ENCODE results near the gene LDLRAD2. TPM values are rescaled to one million over a fixed set of nuclear protein-coding genes. Genes with fewer than 3 reads are reported as not detected.

LDLRAD2 gene
- total and polyA plus RNA-seq, 4 donors, result 0.12 to 2.7 (median 0.23) TPM; not detected in 1

DNA sequence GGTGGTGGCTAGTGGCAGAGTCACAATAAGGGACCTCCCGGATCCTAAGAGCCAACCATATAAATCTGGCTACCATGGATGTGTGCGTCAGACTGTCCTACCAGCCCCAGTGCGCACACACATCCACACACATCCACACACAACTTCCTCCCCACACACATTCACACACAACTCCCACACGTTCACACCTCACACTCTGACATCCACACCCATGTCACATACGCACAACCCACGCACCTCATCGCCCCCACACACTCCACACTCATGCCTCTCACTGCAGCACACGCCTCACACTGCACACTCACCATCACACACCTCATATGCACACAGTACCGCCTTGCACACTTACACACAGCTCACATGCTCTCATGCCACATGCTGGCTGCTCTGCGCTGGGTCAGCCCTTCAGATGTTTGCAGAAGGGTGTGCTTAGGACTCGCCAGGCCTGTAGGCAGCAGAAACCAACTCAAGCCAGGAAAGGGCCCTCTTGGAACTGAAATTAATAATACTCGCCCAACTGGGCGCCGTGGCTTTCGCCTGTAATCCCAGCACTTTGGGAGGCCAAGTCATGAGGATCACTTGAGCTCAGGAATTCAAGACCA lies 3.0 kb downstream of the LDLRAD2 start (continued):
- TF ChIP-seq, protein P1, sequence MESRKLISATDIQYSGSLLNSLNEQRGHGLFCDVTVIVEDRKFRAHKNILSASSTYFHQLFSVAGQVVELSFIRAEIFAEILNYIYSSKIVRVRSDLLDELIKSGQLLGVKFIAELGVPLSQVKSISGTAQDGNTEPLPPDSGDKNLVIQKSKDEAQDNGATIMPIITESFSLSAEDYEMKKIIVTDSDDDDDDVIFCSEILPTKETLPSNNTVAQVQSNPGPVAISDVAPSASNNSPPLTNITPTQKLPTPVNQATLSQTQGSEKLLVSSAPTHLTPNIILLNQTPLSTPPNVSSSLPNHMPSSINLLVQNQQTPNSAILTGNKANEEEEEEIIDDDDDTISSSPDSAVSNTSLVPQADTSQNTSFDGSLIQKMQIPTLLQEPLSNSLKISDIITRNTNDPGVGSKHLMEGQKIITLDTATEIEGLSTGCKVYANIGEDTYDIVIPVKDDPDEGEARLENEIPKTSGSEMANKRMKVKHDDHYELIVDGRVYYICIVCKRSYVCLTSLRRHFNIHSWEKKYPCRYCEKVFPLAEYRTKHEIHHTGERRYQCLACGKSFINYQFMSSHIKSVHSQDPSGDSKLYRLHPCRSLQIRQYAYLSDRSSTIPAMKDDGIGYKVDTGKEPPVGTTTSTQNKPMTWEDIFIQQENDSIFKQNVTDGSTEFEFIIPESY (IDR thresholded peaks at IDR 0.05), result no peak

DNA sequence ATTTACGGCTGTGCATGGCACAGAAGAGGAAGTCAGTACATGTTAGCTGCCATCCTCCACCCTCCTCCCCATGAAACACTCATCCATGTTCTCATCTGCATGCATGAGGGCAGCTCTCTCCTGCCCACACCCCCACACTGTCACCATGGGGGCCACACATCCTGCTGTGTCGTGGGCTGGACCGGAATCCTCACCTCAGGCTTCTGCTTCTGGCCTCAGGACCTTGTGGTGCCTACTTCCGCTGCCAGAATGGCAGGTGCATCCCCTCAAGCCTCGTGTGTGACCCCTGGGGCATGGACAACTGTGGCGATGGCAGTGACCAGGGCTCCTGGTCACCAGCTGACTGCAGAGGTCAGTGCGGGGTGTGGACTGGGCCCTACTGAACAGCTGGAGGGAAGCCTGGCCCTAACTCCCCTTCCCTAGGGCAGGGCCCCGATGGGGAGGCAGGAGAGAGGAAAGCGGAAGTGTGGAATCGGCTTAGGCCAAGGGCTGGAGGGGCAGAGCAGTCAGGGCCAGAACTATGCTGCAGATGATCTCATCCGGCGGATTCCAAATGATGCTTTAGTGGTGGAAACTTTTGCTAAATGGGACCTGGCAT lies 3.8 kb downstream of the LDLRAD2 start:
- H3K4me1 ChIP-seq (ENCODE audit: control insufficient read depth in 4 of 4, insufficient read depth in 4 of 4, low read length in 3 of 4), result peaks cover 0 to 8% (median 0%) of the 10 kb centered on the region in 4 donors
- no peak for DNase-seq (ENCODE audit: low spot score)
- no peak overlapping the region for H3K27ac ChIP-seq (ENCODE audit: low read depth in 1 of 2, low read length in 2 of 2)
- H3K9me3 ChIP-seq (ENCODE audit: control insufficient read depth in 4 of 4, low read length in 3 of 4), result no peaks in the 10 kb centered on the region
- no peaks in the 10 kb centered on the region for H3K27me3 ChIP-seq (ENCODE audit: control insufficient read depth in 4 of 4, insufficient read depth in 4 of 4, low read length in 3 of 4)
- H3K9ac ChIP-seq (ENCODE audit: low read depth in 1 of 2, low read length in 2 of 2), result no peak overlapping the region
- TF ChIP-seq HNF4G (IDR thresholded peaks at IDR 0.05), result no peak
- TF ChIP-seq NR2F2 (IDR thresholded peaks at IDR 0.05), result peak; percentile 73
- no peaks in the 10 kb centered on the region for H3K36me3 ChIP-seq (ENCODE audit: control insufficient read depth in 4 of 4, insufficient read depth in 3 of 4, low read depth in 1 of 4, low read length in 3 of 4)
- 76% methylated on average over 12 of the region's 12 CpGs for WGBS
- no peak overlapping the region for H3K4me3 ChIP-seq (ENCODE audit: low read depth in 1 of 3, low read length in 3 of 3)

DNA sequence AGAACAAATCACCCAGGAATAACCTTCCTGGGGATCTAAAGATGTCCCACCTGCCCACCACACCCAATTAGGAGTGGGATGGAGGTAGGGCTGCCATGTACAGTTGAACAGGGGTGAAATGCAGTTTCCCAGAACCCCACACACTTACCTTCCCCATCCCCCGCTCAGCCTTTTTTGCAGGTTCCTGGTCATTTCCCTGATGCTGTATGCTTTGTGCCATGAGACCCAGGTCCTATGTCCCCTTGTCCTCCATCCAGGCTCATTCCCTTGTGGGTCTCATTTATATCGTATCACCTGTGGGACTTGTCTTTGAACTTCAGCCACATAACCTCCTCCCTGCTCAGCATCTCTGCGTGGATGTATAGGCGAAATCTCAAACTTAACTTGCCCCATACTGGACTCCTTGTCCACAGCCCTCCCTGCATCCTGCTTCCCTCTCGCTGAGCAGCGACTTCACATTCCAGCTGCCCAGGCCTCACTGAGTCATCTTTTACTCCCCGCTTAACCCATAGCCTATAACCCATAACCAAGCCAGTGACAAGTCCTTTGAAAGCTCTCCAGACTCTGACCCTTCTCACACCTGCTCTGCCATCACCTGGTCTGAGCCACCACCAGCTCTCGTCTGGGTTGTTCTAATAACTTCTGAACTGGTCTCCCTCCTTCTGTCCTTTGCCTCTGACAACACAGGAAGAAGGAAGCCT lies 4.7 kb downstream of the LDLRAD2 start:
- H3K9ac ChIP-seq (ENCODE audit: low read depth in 1 of 2, low read length in 2 of 2), result no peak overlapping the region
- no peak for DNase-seq (ENCODE audit: low spot score)
- H3K27ac ChIP-seq (ENCODE audit: low read depth in 1 of 2, low read length in 2 of 2), result no peak overlapping the region
- no peaks in the 10 kb centered on the region for H3K9me3 ChIP-seq (ENCODE audit: control insufficient read depth in 4 of 4, low read length in 3 of 4)
- H3K4me1 ChIP-seq (ENCODE audit: control insufficient read depth in 4 of 4, insufficient read depth in 4 of 4, low read length in 3 of 4), result peaks cover 0 to 8% (median 0%) of the 10 kb centered on the region in 4 donors
- TF ChIP-seq, protein P2, sequence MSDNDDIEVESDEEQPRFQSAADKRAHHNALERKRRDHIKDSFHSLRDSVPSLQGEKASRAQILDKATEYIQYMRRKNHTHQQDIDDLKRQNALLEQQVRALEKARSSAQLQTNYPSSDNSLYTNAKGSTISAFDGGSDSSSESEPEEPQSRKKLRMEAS (IDR thresholded peaks at IDR 0.05), result no peak
- TF ChIP-seq HNF4G (IDR thresholded peaks at IDR 0.05), result no peak
- TF ChIP-seq YY1 (IDR thresholded peaks at IDR 0.05), result no peak
- TF ChIP-seq, protein P3, sequence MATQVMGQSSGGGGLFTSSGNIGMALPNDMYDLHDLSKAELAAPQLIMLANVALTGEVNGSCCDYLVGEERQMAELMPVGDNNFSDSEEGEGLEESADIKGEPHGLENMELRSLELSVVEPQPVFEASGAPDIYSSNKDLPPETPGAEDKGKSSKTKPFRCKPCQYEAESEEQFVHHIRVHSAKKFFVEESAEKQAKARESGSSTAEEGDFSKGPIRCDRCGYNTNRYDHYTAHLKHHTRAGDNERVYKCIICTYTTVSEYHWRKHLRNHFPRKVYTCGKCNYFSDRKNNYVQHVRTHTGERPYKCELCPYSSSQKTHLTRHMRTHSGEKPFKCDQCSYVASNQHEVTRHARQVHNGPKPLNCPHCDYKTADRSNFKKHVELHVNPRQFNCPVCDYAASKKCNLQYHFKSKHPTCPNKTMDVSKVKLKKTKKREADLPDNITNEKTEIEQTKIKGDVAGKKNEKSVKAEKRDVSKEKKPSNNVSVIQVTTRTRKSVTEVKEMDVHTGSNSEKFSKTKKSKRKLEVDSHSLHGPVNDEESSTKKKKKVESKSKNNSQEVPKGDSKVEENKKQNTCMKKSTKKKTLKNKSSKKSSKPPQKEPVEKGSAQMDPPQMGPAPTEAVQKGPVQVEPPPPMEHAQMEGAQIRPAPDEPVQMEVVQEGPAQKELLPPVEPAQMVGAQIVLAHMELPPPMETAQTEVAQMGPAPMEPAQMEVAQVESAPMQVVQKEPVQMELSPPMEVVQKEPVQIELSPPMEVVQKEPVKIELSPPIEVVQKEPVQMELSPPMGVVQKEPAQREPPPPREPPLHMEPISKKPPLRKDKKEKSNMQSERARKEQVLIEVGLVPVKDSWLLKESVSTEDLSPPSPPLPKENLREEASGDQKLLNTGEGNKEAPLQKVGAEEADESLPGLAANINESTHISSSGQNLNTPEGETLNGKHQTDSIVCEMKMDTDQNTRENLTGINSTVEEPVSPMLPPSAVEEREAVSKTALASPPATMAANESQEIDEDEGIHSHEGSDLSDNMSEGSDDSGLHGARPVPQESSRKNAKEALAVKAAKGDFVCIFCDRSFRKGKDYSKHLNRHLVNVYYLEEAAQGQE (IDR thresholded peaks at IDR 0.05), result no peak
- TF ChIP-seq, protein P4, sequence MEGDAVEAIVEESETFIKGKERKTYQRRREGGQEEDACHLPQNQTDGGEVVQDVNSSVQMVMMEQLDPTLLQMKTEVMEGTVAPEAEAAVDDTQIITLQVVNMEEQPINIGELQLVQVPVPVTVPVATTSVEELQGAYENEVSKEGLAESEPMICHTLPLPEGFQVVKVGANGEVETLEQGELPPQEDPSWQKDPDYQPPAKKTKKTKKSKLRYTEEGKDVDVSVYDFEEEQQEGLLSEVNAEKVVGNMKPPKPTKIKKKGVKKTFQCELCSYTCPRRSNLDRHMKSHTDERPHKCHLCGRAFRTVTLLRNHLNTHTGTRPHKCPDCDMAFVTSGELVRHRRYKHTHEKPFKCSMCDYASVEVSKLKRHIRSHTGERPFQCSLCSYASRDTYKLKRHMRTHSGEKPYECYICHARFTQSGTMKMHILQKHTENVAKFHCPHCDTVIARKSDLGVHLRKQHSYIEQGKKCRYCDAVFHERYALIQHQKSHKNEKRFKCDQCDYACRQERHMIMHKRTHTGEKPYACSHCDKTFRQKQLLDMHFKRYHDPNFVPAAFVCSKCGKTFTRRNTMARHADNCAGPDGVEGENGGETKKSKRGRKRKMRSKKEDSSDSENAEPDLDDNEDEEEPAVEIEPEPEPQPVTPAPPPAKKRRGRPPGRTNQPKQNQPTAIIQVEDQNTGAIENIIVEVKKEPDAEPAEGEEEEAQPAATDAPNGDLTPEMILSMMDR (IDR thresholded peaks at IDR 0.05; ENCODE audit: low read depth, low read length, missing input control), result no peak
- no peak for TF ChIP-seq FOXA2 (IDR thresholded peaks at IDR 0.05)
- TF ChIP-seq, protein P1 (IDR thresholded peaks at IDR 0.05), result no peak
- no peak for TF ChIP-seq RAD21 (IDR thresholded peaks at IDR 0.05)
- TF ChIP-seq FOXA1 (IDR thresholded peaks at IDR 0.05), result no peak
- no peak for TF ChIP-seq GABPA (IDR thresholded peaks at IDR 0.05 in 1 of 2, conservative IDR thresholded peaks at IDR 0.05 in 1 of 2)
- TF ChIP-seq JUND (IDR thresholded peaks at IDR 0.05), result no peak
- TF ChIP-seq RXRA (IDR thresholded peaks at IDR 0.05), result no peak
- TF ChIP-seq SP1 (IDR thresholded peaks at IDR 0.05), result no peak
- TF ChIP-seq TAF1 (conservative IDR thresholded peaks at IDR 0.05), result no peak
- TF ChIP-seq, protein P5, sequence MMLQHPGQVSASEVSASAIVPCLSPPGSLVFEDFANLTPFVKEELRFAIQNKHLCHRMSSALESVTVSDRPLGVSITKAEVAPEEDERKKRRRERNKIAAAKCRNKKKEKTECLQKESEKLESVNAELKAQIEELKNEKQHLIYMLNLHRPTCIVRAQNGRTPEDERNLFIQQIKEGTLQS (IDR thresholded peaks at IDR 0.05), result no peak
- TF ChIP-seq HNF4A (conservative IDR thresholded peaks at IDR 0.05), result no peak
- 83% methylated on average over 8 of the region's 8 CpGs for WGBS
- no peaks in the 10 kb centered on the region for H3K36me3 ChIP-seq (ENCODE audit: control insufficient read depth in 4 of 4, insufficient read depth in 3 of 4, low read depth in 1 of 4, low read length in 3 of 4)
- H3K4me3 ChIP-seq (ENCODE audit: low read depth in 1 of 3, low read length in 3 of 3), result no peak overlapping the region
- H3K27me3 ChIP-seq (ENCODE audit: control insufficient read depth in 4 of 4, insufficient read depth in 4 of 4, low read length in 3 of 4), result no peaks in the 10 kb centered on the region
